CD4-positive, alpha-beta T cell treated with Interleukin-6 for 4 hours (primary cell): ENCODE data around the gene KIF2C.
"Not testable (repeated sequence)": the region's sequence is repeated elsewhere in the genome, so short reads cannot be mapped to it uniquely, and the experiment has no call there.

ENCODE experiments used
- DNase-seq: peaks from one replicate; pipeline ENCODE4 v3.0.0-alpha.2; 2020; ENCODE audit warnings: mixed read lengths

Gene KIF2C

DNA sequence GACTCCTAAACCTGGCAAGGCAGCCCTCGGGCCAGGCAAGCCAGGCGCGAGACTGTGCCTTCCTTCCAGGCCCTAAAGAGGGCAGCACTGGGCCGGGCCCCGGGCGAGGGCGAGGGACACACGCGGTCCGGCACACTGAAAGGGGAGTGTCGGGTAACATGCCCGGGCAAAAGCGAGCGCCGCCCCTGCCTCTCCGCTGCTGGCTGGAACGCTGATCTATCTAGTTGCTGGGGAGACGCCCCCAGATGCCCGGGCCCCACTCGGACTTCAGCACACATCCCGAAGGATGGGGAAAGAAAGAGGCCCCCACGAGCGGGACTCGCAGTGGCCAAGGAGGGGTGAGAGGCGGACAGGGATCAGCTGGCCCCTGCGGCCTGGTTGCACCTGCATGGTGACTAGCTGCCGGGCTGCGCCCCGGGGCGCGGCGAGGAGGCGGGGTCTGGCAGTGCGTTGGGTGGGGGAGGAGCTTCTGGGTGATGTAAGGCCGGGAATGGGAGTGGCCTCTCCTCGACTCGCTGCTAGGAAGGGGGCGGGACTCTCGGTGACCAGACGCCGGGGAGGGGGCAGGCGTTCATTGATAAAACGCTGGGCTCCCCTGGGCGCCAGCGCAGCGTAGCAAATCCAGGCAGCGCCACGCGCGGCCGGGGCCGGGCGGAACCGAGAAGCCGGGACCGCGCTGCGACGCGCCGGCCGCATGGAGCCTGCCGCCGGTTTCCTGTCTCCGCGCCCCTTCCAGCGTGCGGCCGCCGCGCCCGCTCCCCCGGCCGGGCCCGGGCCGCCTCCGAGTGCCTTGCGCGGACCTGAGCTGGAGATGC lies 60.3 kb downstream of the KIF2C start, which contains the start of gene PLK3:
TSS of gene PLK3 (plus strand) at position 608 of the 815 bp plus-strand sequence. CDS start at position 695, 87 bp downstream.
- peak; percentile 99 for DNase-seq

DNA sequence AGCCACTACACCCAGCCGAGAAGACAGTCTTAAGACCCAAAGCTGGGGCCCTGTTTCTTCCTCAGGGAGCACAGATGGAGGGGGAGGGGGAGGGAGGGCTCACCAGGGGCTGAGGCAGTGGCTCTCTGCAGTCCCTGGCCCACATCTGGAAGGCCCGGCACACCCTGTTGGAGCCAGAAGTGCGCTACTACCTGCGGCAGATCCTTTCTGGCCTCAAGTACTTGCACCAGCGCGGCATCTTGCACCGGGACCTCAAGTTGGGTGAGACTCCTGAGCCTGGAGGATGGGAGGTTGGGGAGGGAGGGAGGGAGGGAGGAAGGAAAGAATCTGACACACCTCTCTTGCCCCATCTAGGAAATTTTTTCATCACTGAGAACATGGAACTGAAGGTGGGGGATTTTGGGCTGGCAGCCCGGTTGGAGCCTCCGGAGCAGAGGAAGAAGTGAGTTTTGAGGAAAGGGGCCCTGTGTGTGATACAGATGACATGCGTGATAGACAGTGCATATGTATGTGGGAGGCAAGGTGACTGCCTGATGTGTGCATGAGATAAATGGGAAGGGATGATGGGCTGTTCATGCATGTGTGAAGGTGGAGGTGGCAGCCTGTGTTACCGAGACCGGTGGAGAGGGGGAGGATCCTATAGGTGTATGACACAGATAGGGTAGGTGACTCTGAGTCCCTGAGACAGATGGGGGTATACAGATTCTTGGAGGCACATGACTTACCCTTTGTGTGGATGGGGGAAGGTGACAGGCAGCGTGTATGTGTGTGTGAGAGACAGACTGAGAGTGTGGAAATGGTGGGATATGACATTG lies 62.1 kb downstream of the KIF2C start:
- peak; percentile 48 for DNase-seq

DNA sequence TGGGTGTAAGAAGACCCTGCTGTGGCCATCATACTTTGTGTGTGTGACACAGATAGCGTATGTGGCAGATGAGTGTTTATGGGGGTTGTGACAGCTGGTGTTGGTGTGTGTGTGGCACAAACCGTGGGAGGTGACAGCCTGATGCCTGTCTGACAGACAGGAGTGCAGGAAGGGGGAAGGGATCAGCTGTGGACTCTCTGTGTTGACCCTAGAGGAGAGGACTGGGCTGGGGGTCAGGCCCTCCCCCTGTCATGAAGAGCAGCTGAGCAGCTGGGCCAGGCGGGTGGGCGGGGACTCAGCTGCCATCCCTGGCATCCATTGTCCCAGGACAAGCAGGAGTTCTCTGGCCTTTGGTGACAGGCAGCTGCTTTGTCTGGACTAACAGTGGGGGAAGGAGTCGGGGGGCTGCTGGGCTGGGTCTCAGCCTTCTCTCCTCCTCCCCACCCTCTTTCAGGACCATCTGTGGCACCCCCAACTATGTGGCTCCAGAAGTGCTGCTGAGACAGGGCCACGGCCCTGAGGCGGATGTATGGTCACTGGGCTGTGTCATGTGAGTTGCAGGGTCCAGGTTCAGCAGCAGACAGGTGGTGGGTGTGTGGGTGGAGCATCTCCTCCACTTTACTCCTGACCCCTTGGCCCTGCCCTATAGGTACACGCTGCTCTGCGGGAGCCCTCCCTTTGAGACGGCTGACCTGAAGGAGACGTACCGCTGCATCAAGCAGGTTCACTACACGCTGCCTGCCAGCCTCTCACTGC lies 62.8 kb downstream of the KIF2C start:
- DNase-seq = peak; percentile 18

DNA sequence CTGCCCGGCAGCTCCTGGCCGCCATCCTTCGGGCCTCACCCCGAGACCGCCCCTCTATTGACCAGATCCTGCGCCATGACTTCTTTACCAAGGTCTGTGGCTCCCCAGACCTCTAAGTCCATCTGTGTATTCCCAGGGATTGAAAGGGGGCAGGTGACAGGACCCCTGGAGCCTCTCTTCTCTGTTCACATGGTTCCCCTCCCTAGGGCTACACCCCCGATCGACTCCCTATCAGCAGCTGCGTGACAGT lies 63.4 kb downstream of the KIF2C start:
- DNase-seq = no peak

DNA sequence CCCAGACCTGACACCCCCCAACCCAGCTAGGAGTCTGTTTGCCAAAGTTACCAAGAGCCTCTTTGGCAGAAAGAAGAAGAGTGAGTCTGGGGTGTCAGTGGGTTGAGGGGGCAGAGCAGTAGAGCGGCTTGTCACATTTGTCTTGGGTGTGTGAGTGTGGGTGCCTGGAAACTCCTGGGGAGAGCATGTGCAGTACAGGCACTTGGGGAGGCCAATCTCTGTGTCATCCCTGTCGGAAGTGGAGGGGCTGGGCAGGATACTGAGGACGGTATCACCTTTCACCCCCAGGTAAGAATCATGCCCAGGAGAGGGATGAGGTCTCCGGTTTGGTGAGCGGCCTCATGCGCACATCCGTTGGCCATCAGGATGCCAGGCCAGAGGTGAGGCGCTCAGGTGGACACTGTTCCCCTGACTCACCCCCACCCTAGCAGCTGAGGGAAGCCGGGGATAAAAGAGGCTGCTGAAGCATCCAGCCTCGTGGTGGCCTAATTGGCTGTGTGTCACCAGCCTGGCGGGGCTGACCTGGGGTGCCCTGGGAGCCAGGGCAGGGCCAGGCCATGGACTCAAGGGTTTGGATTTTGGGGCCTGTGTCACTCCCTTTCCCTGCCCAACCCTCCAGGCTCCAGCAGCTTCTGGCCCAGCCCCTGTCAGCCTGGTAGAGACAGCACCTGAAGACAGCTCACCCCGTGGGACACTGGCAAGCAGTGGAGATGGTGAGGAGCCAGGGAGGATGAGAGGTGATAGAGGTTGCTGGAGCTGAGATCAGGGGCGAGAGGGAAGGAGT lies 63.9 kb downstream of the KIF2C start:
- no peak for DNase-seq

DNA sequence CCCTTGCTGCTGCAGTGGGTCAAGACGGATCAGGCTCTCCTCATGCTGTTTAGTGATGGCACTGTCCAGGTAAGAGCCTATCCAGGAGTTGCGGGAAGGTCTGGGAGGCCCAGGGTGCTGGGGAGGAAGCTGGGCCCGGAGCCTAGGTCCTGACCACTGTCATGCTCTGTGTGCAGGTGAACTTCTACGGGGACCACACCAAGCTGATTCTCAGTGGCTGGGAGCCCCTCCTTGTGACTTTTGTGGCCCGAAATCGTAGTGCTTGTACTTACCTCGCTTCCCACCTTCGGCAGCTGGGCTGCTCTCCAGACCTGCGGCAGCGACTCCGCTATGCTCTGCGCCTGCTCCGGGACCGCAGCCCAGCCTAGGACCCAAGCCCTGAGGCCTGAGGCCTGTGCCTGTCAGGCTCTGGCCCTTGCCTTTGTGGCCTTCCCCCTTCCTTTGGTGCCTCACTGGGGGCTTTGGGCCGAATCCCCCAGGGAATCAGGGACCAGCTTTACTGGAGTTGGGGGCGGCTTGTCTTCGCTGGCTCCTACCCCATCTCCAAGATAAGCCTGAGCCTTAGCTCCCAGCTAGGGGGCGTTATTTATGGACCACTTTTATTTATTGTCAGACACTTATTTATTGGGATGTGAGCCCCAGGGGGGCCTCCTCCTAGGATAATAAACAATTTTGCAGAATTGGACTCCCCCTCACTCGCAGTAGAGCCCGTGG lies 65.8 kb downstream of the KIF2C start:
- DNase-seq = no peak

DNA sequence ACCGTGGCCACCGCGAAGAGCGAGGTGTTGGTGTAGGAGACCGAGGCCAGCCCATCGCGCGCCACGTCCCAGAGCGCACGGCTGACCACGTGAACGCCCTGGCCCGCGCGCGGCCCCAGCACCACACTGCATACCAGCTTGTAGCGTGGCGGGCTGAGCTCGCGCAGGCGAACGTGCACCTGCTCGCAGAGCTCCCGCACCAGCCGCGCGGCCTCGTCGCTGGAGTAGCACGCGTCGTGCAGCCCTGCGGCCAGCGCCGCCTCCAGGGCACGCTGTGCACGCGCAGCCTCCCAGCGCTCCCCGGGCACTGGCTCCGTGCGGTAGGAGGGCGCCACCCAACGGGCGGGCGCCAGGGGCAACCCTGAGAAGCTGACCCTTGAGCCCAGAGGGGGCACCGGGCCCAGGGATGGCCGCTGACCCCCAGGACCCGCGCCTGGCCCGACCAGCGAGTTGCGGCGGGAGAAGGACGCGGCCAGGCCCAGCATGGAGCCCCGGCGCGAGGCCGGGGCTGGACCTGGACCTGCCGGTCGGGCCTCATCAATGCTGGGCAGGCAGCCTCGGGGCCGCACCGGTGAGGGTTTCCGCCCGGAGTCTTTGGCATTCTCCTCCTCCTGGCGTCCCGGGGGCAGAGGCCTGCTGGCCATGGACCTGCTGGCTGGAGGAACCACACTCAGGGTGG lies 66.5 kb downstream of the KIF2C start:
- no peak for DNase-seq

DNA sequence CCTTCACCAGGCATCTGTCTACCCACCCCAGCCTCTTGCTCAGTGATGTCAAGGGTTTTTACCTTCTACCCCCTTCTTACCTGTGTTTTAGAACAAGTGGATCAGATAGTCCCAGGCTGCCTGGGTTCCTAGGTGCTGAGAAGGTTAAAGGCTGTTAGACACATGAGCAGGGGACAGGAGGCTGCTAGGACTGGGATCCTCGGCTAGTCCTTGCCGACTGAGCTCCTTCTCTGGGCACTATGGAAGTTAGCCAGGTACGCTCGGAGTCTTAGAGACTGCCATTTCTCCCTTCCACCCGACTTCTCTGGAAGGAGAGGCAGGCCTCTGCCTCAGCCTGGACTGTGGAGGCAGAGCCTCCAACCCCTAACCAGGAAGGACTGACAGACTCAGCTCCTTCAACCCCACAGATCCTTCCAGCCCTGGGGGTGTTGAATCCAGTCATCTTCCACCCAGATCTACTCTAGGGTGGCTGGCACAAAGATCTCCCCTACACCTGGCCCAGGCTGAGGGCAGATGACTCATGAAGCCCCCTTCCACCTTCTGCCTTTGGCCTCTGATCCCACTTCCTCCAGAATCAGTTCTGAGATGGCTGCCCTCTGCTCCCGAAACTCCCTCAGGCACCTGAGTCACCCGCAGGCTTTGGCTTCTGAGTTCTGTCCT lies 67.2 kb downstream of the KIF2C start, which contains the start of gene DYNLT4:
TSS of gene DYNLT4 (minus strand) at position 648 of the 660 bp plus-strand sequence. CDS start 683 bp downstream, outside the sequence.
- peak; percentile 18 for DNase-seq

DNA sequence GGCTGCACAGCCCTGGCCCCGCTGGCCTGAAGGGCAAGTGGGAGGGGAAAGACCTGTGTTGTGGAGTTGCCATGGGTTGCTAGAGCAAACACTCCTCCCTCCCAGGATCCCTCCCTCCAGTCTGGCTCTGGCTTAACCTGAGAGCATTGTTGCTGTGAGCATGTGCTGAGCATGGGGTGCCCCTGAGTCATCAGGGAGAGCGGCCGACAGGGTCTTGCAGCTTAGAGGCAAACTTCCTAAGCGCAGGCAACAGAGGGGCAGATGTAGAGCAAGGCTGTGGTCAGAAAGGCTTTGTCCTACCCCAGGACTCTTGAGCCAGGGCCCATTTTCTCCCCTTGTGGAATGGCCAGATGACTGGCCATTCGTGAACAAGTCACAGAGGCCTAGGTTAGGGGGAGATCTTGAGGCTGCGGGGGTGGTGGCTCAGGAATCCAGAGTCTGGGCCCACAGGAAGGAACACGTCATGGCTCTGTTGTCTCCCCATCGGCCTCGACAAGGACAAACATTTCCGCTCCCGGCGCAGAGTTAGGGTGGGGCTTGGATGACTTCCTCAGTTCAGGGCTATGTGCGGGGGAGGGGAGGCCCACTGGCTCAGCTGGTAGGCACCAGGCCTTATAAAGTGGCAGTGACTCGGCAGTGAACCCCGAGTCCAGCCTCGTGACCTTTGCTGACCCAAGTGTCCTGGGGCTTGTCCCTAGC lies 67.9 kb downstream of the KIF2C start:
- peak; percentile 97 for DNase-seq

DNA sequence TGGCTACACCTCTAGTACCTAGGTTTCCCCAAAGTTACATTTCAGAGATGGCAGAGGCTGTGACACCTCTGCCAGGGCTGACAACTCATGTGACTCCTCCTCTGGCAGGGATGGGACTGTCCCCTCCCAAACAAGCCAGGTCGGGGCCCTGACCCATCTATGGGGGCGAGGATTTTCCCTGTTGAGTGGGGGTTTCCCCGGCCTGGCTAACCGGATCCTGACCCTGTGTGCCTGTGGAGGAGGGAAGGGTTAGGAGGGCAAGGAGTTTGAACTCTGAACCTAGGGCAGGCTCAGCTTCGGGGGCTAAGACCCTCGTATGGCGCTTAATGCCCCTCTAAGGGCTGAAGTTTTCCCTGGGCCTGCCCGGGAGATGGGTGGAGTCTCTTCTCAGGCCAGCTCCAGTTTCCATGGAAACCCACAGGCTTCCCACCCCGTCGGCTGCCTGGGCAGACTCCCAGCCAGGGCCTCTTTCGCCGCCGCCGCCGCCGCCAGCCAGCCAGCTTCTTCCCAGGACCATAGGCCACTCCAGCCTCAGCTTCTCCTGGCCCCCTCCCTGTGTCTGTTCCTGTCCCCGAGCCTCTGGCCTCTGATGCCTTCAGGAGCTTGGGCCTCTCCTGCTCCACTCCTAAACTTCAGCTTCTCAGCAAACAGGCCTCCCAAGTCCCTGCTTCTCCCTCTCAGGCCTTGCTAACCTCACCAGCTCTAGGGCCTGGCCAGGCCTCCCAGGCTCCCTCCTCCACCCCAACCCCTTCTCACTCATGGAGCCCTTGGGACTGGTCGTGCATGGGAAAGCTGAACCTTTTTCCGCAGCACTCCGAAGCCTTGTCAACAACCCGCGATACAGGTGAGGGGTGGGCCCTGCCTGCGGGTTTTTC lies 68.7 kb downstream of the KIF2C start, which contains the start of gene BTBD19:
TSS of gene BTBD19 (plus strand) at position 461 of the 875 bp plus-strand sequence. CDS start at position 759, 298 bp downstream.
- DNase-seq = peak; percentile 26

DNA sequence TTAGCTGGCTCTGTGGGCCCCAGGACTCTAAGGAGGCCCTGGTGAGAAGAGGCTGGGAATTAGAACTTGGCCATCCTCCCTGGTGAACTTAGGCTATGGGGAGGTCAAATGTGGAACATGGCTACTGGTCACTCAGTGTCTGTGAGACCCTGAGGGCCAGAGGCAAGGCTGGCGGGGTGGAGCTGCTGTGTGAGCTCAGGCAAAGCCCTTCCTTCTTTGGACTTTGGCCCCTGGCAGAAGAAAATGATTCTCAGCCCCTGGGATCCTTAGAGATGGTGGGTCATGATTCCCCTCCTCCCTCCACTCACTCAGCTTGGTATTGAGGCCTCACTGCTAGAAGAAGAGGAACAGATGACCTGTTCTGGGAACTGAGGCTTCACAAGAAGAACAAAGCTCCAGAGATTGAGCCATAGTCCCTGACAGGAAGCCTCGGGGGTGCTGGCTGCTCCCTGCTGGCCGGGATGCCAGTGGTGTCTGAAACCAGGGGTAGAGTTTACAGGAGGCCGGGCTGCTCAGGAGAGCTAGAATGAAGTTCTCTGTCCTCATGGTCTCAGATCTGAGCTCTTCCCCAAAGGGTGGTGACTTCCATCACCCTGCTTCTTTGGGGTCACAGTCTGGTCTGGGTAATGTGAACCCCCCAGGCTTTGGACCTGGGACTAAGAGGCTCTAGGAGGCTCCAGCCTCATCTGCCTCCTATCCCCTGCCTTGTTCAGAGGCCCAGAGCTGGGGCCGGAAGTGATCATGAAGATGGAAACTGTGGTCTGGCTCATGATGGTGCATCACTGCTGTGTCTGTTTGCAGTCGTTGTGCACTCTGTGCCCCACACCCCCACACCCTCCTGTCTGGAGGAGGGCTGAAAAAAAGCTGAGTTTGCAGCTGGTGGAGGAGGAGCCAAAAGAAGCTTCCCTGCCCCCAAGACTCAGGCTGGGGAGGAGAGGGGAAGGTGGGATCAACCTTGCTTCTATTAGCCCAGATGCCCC lies 69.6 kb downstream of the KIF2C start:
- DNase-seq = peak; percentile 92

DNA sequence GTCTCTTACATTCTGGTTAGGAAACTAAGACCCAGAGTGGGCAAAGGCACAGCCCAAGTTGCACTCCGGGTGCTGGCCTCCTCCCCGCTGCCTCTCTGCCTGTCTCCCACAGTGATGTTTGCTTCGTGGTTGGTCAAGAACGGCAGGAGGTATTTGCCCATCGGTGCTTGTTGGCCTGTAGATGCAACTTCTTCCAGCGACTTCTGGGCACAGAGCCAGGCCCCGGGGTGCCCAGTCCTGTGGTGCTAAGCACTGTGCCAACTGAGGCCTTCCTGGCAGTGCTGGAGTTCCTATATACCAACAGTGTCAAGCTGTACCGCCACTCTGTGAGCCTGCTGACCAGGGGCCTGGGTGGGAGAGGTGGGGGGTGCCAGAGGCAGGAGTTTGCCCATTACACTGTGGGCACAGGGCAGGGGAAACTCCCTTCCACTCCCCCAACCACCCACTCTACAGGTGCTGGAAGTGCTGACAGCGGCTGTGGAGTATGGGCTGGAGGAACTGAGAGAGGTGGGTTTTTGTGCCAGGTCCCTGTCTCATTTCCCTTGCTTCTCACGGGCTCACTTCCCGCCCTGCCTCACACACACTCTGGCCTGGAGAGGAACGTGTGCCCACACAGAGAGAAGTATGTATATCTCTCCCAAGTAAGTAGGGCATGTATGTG lies 70.6 kb downstream of the KIF2C start:
- peak; percentile 43 for DNase-seq

DNA sequence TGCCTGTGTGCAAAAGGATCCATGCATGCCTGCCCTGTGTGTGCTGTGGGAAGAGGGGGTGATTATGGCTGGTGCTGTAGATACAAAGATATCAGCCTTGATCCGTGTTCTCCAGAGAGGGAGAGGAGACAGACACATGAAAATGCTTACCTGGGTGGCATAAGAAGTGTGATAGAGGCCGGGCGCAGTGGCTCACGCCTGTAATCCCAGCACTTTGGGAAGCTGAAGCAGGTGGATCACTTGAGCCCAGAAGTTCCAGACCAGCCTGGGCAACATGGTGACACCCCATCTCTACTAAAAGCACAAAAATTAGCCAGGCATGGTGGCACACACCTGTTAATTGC lies 71.1 kb downstream of the KIF2C start:
- DNase-seq = not testable (repeated sequence)

DNA sequence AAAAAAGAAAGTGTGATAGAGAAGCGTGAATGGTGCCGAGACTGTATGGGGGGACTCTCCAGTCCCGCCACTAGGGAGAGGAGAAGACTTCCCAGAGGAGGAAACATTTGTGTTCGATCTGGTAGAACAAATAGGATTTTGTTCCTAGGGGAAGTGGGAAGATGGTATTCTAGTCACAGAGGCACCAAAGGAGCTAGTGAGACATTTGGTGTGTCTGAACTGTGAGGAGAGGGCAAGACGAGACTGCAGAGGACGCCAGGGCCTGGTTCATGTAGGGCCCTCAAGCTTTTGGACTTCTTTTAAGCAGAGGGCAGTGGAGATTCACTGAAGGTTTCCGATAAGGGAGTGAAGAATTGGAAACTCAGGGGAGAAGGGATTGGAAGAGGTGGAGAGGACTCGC lies 71.6 kb downstream of the KIF2C start:
- no peak for DNase-seq

DNA sequence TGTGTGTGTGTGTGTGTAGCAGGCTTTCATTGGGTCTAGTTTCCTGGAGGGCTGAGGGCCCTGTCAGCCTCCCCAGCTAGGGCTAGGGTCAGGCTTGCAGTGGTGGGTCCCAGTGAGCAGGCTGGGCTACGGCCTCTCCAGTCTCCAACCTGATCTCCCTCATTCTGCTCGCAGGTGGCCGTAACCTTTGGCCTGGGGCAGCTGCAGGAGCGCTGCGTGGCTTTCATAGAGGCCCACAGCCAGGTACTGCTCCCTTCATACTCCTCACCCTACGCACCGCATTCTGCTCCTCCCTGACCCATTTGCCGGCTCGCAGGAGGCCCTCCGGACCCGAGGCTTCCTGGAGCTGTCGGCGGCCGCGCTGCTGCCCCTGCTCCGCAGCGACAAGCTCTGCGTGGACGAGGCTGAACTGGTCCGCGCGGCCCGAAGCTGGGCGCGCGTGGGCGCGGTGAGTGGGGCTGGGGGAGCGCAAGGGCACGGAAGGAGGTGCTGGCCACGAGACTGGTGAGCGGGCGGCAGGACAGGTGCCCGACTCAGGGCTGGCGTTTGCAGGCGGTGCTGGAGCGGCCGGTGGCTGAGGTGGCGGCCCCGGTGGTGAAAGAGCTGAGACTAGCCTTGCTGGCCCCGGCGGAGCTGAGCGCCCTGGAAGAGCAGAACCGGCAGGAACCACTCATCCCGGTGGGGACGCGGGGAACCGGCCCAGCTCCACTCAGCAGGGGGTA lies 73.3 kb downstream of the KIF2C start:
- no peak for DNase-seq

DNA sequence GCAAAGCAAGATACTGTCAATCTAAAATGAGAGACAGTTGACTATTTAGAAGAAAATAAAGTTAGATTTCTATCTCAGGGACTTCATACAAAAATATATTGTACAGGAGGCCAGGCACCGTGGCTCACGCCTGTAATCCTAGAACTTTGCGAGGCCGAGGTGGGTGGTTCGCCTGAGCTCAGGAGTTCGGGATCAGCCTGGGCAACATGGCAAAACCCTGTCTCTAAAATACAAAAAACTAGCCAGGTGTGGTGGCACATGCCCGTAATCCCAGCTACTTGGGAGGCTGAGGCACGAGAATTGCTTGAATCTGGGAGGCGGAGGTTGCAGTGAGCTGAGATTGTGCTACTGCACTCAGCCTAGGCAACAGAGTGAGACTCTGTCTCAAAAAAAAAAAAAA lies 76.3 kb downstream of the KIF2C start:
- not testable (repeated sequence) for DNase-seq
